ENCODE results near the gene BUD31.

Gene BUD31

DNA sequence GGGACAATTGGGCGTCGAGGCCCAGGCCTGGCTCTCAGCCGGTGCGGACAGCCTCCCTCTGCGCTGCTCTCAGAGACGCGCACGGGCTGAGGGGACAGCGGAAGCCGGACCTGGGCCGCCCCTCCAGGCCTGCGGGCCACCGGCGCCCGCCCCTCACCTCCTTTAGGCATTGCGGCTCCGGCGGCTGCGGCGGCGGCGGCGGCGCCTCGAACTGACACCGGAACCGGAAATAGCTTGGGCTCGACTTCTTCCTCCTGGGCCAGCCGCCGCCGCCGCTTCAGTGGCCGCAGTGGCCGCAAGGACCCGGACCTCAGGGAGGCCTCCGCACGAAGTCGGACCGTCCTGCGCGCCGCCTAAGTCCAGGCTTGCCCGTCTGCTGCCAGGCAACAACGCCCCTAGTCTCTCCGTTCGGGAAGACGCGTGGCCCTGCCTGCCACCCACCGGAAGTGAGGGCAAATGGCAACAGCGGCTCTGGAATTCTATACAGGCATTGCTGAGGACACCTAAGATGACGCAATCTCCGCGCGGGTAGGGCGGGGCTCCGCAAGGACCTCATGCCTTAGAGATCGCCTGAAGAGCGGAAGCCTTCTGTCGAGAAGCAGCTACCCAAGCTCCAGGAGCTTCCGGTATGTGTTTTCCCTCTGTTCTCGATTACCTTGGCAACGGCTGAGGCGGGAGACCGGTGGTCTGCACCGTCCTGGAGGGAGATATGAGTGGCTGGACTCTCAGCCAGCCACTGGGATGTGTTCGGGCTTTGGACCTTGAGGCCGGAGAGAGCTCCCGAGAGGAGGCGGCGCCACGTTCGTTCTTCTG is at the start of gene BUD31, which contains the start of gene PDAP1:
Gene BUD31, plus strand, starts transcription at position 591 of the 813 bp plus-strand sequence. CDS start 2,124 bp downstream, outside the sequence.
Gene PDAP1, minus strand, starts transcription at position 219 of the 813 bp plus-strand sequence. Its CDS starts 49 bp downstream, at position 170.
- intact Hi-C loops (cut with micrococcal nuclease) = loop anchor here (2.0 kb wide), 2 partner anchors 34 to 62 kb away; partner anchors contain the start of gene ARPC1B
- peaks cover 42% of the 10 kb centered on the region for H3K4me1 Mint-ChIP-seq (ENCODE audit: low read depth)
- no peaks in the 10 kb centered on the region for H3K27me3 Mint-ChIP-seq
- peak within 1 kb of the TSS; percentile 97 for H3K4me3 Mint-ChIP-seq
- H3K27ac Mint-ChIP-seq = peak within 1 kb of the TSS; percentile 90
- H3K36me3 Mint-ChIP-seq (ENCODE audit: low read depth) = peaks cover 77% of the 10 kb centered on the region
- no peaks in the 10 kb centered on the region for H3K9me3 Mint-ChIP-seq

- H3K27ac Mint-ChIP-seq = no peak overlapping the region
- no peaks in the 10 kb centered on the region for H3K4me1 Mint-ChIP-seq (ENCODE audit: low read depth)
- no peak overlapping the region for H3K4me3 Mint-ChIP-seq
- H3K27me3 Mint-ChIP-seq = no peaks in the 10 kb centered on the region
- H3K9me3 Mint-ChIP-seq = no peaks in the 10 kb centered on the region
- intact Hi-C loops (cut with micrococcal nuclease) = no loop called here
- H3K36me3 Mint-ChIP-seq (ENCODE audit: low read depth) = peaks cover 100% of the 10 kb centered on the region
These were observed 49.2 kb upstream of the BUD31 start for GRCh38 chr7:99359465-99360154.

- intact Hi-C loops (cut with micrococcal nuclease) = no loop called here
- Mint-ChIP-seq H3K27me3 (no peaks in the 10 kb centered on the region), H3K4me1 (ENCODE audit: low read depth) (peaks cover 11% of the 10 kb centered on the region), H3K4me3 (no peak overlapping the region), H3K9me3 (no peaks in the 10 kb centered on the region), H3K36me3 (ENCODE audit: low read depth) (peaks cover 100% of the 10 kb centered on the region), H3K27ac (no peak overlapping the region)
These were observed 46.0 kb upstream of the BUD31 start for GRCh38 chr7:99362801-99363200.

DNA sequence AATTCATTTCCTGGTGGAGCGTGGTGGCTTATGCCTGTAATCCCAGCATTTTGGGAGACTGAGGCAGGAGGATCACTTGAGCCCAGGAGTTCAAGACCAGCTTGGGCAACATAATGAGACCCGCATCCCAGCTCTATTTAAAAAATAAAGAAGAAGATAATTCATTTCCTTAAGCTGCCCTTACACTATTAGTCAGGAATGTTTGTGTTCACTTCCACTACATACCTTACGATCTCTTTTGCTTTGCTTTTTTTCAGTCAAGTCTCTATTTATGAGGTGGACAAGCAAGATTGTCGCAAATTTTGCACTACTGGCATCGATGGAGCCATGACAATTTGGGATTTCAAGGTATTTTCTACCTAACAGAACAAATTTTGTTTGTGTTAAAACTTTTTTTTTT is 45.5 kb upstream of the BUD31 start:
- no peak overlapping the region for H3K4me3 Mint-ChIP-seq
- intact Hi-C loops (cut with micrococcal nuclease) = no loop called here
- H3K27me3 Mint-ChIP-seq = no peaks in the 10 kb centered on the region
- no peak overlapping the region for H3K27ac Mint-ChIP-seq
- H3K36me3 Mint-ChIP-seq (ENCODE audit: low read depth) = peaks cover 97% of the 10 kb centered on the region
- H3K9me3 Mint-ChIP-seq = no peaks in the 10 kb centered on the region
- peaks cover 11% of the 10 kb centered on the region for H3K4me1 Mint-ChIP-seq (ENCODE audit: low read depth)

DNA sequence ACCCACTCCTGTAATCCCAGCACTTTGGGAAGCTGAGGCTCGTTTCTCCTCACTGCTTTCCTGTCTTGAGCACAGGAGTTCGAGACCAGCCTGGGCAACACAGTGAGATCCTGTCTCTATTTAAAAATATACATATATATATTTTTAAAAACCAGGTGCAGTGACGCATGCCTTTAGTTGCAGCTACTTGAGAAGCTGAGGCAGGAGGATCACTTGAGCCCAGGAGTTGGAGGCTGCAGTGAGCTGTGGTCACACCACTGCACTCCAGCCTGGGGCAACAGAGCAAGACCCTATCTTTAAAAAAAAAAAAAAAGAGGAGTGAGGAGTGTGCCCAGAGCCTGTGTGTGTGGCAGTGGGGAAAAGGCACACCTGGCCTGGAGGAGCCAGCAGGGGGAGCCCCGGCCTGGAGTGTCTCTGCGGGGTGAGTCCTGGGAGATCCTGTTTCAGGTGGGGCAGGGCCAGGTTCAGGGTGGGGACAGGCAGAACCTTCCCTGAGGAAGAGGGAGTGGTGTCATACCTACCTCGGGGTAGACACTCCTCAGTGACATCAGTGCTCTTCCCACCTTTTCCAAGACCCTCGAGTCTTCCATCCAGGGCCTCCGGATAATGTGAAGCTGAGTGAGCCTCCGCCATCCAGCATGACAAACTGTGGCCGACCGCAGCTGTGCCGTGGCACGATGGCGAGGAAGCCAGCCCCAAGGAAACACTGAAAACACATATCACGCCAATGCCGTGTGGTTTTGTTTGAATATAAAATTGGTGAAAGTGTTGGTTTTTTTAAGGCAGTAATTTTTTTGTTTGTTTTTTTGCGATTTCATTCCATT is 43.2 kb upstream of the BUD31 start:
- Mint-ChIP-seq H3K36me3 (ENCODE audit: low read depth) (peaks cover 87% of the 10 kb centered on the region), H3K4me1 (ENCODE audit: low read depth) (peaks cover 32% of the 10 kb centered on the region), H3K4me3 (no peak overlapping the region), H3K9me3 (no peaks in the 10 kb centered on the region), H3K27ac (no peak overlapping the region), H3K27me3 (no peaks in the 10 kb centered on the region)
- intact Hi-C loops (cut with micrococcal nuclease) = no loop called here

GRCh38 chr7:99366646-99367045 is 42.1 kb upstream of the BUD31 start:
- Mint-ChIP-seq H3K9me3 (no peaks in the 10 kb centered on the region), H3K27ac (no peak overlapping the region), H3K4me3 (no peak overlapping the region), H3K4me1 (ENCODE audit: low read depth) (peaks cover 43% of the 10 kb centered on the region), H3K27me3 (no peaks in the 10 kb centered on the region), H3K36me3 (ENCODE audit: low read depth) (peaks cover 76% of the 10 kb centered on the region)
- intact Hi-C loops (cut with micrococcal nuclease) = no loop called here

- Mint-ChIP-seq H3K27ac (peak overlapping the region; percentile 84), H3K9me3 (no peaks in the 10 kb centered on the region), H3K27me3 (no peaks in the 10 kb centered on the region), H3K4me3 (no peak overlapping the region), H3K36me3 (ENCODE audit: low read depth) (peaks cover 53% of the 10 kb centered on the region), H3K4me1 (ENCODE audit: low read depth) (peaks cover 60% of the 10 kb centered on the region)
- intact Hi-C loops (cut with micrococcal nuclease) = no loop called here
These were observed 39.9 kb upstream of the BUD31 start for GRCh38 chr7:99368750-99369389.

GRCh38 chr7:99369767-99370391 is 38.9 kb upstream of the BUD31 start:
- peaks cover 50% of the 10 kb centered on the region for H3K36me3 Mint-ChIP-seq (ENCODE audit: low read depth)
- peaks cover 61% of the 10 kb centered on the region for H3K4me1 Mint-ChIP-seq (ENCODE audit: low read depth)
- H3K4me3 Mint-ChIP-seq = peak overlapping the region; percentile 38
- H3K9me3 Mint-ChIP-seq = no peaks in the 10 kb centered on the region
- intact Hi-C loops (cut with micrococcal nuclease) = no loop called here
- H3K27me3 Mint-ChIP-seq = no peaks in the 10 kb centered on the region
- H3K27ac Mint-ChIP-seq = peak overlapping the region; percentile 84

- no peaks in the 10 kb centered on the region for H3K9me3 Mint-ChIP-seq
- peaks cover 48% of the 10 kb centered on the region for H3K36me3 Mint-ChIP-seq (ENCODE audit: low read depth)
- peak overlapping the region; percentile 84 for H3K27ac Mint-ChIP-seq
- no peaks in the 10 kb centered on the region for H3K27me3 Mint-ChIP-seq
- no peak overlapping the region for H3K4me3 Mint-ChIP-seq
- H3K4me1 Mint-ChIP-seq (ENCODE audit: low read depth) = peaks cover 59% of the 10 kb centered on the region
- intact Hi-C loops (cut with micrococcal nuclease) = no loop called here
These were observed 37.3 kb upstream of the BUD31 start for GRCh38 chr7:99371376-99371920.

DNA sequence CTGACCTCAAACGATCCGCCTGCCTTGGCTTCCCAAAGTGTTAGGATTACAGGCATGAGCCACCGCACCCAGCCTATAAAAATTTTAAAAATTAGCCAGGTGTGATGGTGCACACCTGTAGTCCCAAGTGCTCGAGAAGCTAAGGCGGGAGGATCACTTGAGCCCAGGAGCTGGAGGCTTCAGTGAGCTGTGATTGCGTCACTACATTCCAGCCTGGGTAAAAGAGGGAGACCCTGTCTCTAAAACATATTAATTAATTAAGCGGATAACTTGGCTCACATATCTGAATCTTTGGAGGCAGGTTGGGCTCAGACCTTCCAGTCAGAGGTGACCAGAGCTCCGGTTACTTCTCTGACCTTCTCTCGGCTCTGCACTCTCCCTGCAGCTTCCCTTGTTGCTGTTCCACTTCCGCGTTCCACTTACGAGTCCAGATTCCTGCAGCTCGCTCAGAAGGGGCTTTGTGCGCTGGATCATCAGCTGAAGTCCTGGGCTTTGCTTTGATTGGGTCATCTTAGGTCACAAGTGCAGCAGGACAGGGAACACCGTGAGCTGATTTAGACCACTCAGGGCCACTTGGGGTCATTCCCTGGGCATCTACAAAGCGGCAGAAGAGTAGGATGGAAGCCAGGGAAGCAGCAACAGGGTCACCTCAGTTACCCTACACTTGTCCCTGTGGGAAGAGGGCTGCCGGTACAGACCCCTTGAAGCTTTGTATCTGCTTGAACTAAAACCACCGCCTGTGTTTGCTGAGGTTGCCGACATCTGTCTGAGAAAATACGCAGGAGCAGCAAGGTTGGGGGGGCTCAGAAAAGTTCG is 36.3 kb upstream of the BUD31 start:
- peaks cover 64% of the 10 kb centered on the region for H3K4me1 Mint-ChIP-seq (ENCODE audit: low read depth)
- no peaks in the 10 kb centered on the region for H3K27me3 Mint-ChIP-seq
- intact Hi-C loops (cut with micrococcal nuclease) = no loop called here
- H3K27ac Mint-ChIP-seq = peak overlapping the region; percentile 92
- H3K9me3 Mint-ChIP-seq = no peaks in the 10 kb centered on the region
- H3K36me3 Mint-ChIP-seq (ENCODE audit: low read depth) = peaks cover 48% of the 10 kb centered on the region
- H3K4me3 Mint-ChIP-seq = peak overlapping the region; percentile 23

- intact Hi-C loops (cut with micrococcal nuclease) = loop anchor here (2.0 kb wide), 1 partner anchor 35 kb away; the partner anchor contains the start of genes BUD31 and PDAP1
- Mint-ChIP-seq H3K9me3 (no peaks in the 10 kb centered on the region), H3K4me3 (peak overlapping the region; percentile 86), H3K36me3 (ENCODE audit: low read depth) (peaks cover 51% of the 10 kb centered on the region), H3K27ac (peak overlapping the region; percentile 92), H3K4me1 (ENCODE audit: low read depth) (peaks cover 73% of the 10 kb centered on the region), H3K27me3 (no peaks in the 10 kb centered on the region)
These were observed 35.4 kb upstream of the BUD31 start for GRCh38 chr7:99373091-99374066.
